ENCODE measurements around the gene EXO5. TPM values are rescaled to one million over a fixed set of nuclear protein-coding genes. Genes with fewer than 3 reads are reported as not detected.

EXO5 gene
- total RNA-seq, 1 experiment from 2014 or later: 13.4 TPM

- no peaks in the 10 kb centered on the region for H4K20me1 ChIP-seq (ENCODE audit: control insufficient read depth, insufficient read depth, insufficient read length)
- no peak overlapping the region for H2BK120ac ChIP-seq (ENCODE audit: low read depth, low read length, poor library complexity, severe bottlenecking)
- H3K14ac ChIP-seq (ENCODE audit: insufficient read depth, low read length): no peak overlapping the region
- no peak overlapping the region for H2AK5ac ChIP-seq (ENCODE audit: insufficient read length, low read length)
- Mint-ChIP-seq H3K27me3 (ENCODE audit: low read depth) (no peaks in the 10 kb centered on the region; the same call in 1 of the 2 replicates), H3K9me3 (peaks cover 0 to 2% of the 10 kb centered on the region in 2 experiments; a peak in 2 of 5 replicates), H3K4me1 (peaks cover 12 to 18% of the 10 kb centered on the region in 2 experiments), H3K36me3 (ENCODE audit: insufficient read depth in 1 of 3, low read depth in 3 of 3) (peaks cover 15 to 18% (median 15%) of the 10 kb centered on the region in 3 experiments; a peak in 5 of 7 replicates), H3K4me3 (no peak overlapping the region), H3K27ac (no peak overlapping the region)
- H3K4me1 ChIP-seq (ENCODE audit: insufficient read depth, low read length): no peaks in the 10 kb centered on the region
- peaks cover 10% of the 10 kb centered on the region for H3K23me2 ChIP-seq (ENCODE audit: insufficient read length, low read depth, low read length, poor library complexity, severe bottlenecking)
- no peak overlapping the region for H3K9ac ChIP-seq (ENCODE audit: extremely low read depth, insufficient read length, low read length)
- no peaks in the 10 kb centered on the region for H3K79me1 ChIP-seq (ENCODE audit: insufficient read depth, low read depth, low read length, poor library complexity, severe bottlenecking)
- no peak overlapping the region for H3K27ac ChIP-seq (ENCODE audit: insufficient read length, low read depth, low read length)
- H4K5ac ChIP-seq (ENCODE audit: insufficient read length, low read depth, low read length): no peak overlapping the region
- no peaks in the 10 kb centered on the region for H3K9me3 ChIP-seq (ENCODE audit: control insufficient read depth, low read depth, low read length)
- H3K56ac ChIP-seq (ENCODE audit: insufficient read length, low read depth, low read length): no peak overlapping the region
- no peak overlapping the region for H3T11ph ChIP-seq (ENCODE audit: low read length)
- no peak overlapping the region for H4K91ac ChIP-seq (ENCODE audit: insufficient read length, low read depth, low read length)
- no peak overlapping the region for H3K4ac ChIP-seq (ENCODE audit: low read depth, low read length)
- H3K4me2 ChIP-seq (ENCODE audit: insufficient read depth, insufficient read length, low read length): no peak overlapping the region
- WGBS (ENCODE audit: extremely low coverage, insufficient read length, low lambda C conversion rate): no CpG with 5 or more reads among the region's 2 CpGs
- H2BK20ac ChIP-seq (ENCODE audit: low read depth, low read length, poor library complexity, severe bottlenecking): no peak overlapping the region
- H2BK5ac ChIP-seq (ENCODE audit: insufficient read length, low read length): no peak overlapping the region
- H3K18ac ChIP-seq (ENCODE audit: insufficient read length, low read depth, low read length): no peak overlapping the region
- H2BK12ac ChIP-seq (ENCODE audit: insufficient read length, low read depth, low read length): no peak overlapping the region
- no peak overlapping the region for H2AFZ ChIP-seq (ENCODE audit: low read length)
- no peak overlapping the region for H4K8ac ChIP-seq (replicated peaks; ENCODE audit: insufficient read length, low read depth, low read length)
- no peak overlapping the region for H2BK15ac ChIP-seq (ENCODE audit: low read depth, low read length)
- no peak for DNase-seq
- TF ChIP-seq CTCF (conservative IDR thresholded peaks at IDR 0.05): no peak
- no peaks in the 10 kb centered on the region for H3K27me3 ChIP-seq (ENCODE audit: insufficient read depth, low read length)
- no peaks in the 10 kb centered on the region for H3K79me2 ChIP-seq (ENCODE audit: insufficient read depth, low read length)
- no peak overlapping the region for H3K23ac ChIP-seq (ENCODE audit: insufficient read length, low read depth, low read length)
Measured at GRCh38 chr1:40535732-40536131, 27.2 kb downstream of the EXO5 start.
